NCI-H1092 (cell line): ENCODE results near the gene CENPU.
"Not testable (repeated sequence)": the region's sequence is repeated elsewhere in the genome, so short reads cannot be mapped to it uniquely, and the experiment has no call there.

Experiments
- DNase-seq: peaks from one replicate; lab custom pipeline; 2025; lab: John Stamatoyannopoulos, UW

The CENPU gene

DNA sequence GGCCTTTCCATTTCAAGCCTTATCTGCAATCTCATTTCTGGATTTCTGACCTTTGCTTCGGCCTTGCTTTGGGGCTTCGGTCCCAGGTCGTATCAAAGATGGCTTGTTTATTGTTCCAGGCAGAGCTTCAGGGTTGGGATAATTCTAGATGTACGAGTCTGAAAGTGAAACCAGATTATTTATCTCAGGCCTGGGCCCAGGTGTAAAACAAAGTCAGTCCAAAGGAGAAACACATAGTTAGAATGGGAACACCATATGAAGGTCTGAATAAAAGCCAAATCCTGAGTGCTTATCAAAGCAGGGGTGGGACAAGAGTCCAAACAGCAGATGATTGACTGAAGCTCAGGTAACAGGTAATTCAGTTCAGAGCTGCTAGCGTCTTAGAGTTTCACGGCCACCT is 67.2 kb downstream of the CENPU start:
- no peak for DNase-seq

DNA sequence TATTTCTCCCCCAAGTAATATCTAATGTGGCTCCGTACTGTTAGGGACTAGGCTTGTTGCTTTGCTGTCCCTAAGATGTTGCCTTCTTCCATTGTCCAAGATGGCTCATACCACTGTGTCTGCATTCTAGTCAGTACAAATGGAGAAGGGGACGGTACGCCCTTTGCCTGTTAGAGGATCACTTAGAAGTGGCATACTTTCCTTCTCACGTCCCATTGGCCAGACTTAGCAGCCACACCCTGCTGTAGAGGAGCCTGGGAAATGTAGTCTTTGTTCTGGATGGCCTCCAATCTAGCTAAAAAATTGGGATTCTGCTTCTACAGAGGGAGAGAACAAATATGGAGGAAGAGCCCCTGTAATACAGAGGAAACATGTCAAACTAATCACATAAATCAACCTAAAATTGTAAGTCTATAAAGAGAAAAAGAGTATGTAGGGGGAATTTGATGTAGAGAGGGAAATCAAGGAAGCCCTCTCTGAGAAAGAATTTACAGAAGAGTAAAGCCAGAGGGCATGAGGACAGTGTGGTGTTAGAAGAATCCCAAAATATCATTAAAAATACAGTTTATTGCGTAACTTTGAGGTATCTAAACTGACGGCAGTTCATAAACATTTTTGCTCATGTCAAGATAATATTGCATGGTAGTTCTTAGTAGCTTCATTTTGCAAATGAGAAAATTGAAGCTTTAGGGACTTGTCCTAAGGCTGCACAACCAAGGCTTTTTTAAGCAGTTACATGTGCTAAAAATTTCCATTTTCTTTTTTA is 69.3 kb downstream of the CENPU start:
- no peak for DNase-seq

DNA sequence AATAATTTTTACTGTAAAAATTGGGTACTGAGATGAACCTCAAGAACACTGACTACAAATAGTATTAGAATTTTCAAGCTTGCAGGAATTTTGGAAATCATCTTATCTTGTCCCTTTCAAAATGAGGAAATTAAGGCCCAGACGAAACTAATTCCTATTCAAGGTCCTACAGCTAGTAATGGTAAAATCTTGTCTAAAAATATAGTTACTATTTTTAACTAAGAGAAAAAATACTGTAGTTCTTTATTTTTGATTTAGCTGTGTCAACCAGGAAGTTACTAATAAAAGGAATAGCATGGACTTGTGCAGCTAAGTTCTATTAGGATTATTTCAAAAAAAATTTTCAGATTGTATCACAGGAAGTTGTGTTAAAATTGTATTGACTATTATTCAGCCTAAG is 71.7 kb downstream of the CENPU start:
- DNase-seq = no peak

DNA sequence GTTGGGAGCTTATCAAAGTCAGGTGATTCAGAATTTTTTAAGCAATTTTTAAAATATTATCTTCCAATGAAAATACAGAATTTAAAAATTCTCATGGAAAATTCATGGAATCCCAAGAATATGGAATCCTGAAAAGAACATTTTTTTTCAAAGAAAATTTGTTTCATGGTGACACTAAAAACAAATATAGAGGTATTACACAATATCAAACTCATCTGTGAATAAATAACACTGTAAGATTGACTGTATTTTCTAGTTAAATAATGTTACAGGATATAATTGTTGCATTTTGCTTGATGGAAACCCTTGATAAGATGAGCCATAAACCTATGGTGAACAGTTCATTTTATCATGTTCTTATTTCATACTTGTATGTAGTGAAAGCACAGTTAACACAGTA is 72.9 kb downstream of the CENPU start:
- no peak for DNase-seq

DNA sequence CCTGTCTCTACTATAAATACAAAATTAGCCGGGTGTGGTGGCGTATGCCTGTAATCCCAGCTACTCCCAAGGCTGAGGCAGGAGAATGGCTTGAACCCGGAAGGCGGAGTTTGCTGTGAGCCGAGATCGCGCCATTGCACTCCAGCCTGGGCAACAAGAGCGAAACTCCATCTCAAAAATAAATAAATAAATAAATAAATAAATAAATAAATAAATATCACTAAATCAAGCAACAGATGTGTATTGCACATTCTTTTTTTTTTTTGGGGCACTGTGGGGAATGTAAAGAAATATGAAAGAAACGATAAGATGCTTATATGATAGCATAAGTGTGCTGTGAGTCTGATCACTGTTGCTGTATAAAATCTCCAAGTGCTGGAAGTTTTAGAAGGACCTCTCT is 76.1 kb downstream of the CENPU start:
- DNase-seq = not testable (repeated sequence)

DNA sequence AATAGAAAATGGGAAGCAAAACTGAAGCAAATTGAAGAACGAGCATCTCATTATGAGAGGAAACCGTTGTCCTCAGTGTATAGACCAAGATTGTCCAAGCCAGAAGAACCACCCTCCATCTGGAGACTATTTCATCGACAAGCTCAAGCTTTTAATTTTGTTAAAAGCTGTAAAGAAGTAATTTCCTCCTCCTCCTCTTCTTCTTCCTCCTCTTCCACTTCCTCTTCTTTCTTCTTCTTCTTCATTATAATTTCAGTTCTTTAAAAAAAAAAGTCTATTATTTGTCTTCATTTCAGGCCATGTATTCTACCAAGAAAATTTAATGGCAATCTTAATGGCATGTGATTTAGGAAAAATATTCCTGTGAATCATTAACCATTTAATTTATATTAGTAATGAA is 76.8 kb downstream of the CENPU start:
- no peak for DNase-seq

DNA sequence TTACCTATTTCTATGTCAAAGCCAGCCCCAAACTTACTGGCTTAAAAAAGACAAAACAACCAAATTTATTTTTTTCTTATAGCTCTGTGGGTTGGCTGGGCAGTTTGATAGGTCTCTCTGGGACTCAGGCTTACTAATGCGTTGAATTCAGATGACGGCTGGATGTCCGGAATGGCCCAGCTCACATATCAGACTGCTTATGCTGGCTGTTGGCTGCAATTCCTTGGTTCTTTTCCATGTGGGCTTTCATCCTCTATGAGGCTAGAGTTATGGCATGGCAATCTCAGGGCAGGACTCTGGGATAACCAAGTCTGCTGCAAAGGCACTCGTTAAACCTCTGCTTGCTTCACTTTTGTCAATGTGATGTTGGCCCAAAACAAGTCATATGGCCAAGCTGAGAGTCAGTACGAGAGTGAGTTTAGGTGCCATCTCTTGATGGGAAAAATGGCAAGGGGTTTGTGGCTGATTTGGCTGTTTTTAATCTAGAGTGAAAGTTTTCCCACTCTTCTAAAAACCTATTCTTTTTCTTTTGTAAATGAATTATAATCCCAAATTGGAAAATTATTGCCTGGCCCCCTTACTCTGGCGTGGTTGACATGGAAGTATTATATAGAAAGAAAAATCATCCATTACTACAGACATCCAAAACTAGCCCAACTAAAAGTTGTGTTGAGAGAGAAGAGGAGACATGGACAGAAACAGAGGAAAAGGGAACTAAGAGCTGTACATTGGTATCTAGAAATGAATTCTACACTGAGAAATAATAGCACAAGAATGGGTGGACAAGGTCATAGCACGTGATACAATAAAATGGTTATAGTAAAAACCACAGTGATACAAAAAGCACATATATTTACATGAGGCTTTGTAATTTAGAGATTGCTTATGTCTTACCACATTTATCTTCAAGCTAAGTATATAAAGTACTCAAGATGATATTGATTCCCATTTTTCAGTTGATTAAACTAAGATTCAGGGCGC is 77.7 kb downstream of the CENPU start:
- no peak for DNase-seq

DNA sequence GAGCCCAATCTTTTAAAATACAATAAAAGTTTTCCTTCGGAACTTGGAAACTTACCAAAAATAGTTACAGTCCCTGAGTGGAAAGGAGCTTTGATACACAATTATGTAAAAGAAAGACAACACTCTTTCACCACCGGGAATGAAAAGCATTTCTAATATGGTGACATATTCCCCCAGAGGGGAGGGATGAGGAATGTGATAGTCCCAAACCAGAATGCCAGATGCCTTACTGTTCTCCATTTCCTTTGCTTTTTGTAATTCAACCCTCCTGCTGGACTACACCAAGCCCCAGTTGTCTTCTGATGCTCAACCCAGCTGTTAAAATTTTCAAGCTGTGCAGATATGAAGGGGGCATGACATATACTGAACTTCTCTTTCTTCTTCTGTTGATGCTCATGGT is 80.2 kb downstream of the CENPU start:
- no peak for DNase-seq

DNA sequence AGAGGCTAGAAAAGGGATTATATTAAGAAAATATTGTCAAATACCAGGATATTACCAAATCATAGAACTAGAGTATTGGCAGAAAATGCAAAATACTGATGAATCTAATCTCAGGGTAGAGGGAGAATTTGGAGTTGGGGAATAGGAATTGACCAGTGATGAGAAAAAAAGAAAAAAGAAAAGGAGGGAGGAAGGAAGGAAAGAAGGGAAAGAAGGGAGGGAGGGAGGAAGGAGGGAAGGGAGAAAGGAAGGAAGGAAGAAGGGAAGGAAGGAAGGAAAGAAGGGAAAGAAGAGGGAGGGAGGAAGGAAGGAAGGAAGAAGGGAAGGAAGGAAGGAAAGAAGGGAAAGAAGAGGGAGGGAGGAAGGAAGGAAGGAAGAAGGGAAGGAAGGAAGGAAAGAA is 81.2 kb downstream of the CENPU start:
- DNase-seq = not testable (repeated sequence)

DNA sequence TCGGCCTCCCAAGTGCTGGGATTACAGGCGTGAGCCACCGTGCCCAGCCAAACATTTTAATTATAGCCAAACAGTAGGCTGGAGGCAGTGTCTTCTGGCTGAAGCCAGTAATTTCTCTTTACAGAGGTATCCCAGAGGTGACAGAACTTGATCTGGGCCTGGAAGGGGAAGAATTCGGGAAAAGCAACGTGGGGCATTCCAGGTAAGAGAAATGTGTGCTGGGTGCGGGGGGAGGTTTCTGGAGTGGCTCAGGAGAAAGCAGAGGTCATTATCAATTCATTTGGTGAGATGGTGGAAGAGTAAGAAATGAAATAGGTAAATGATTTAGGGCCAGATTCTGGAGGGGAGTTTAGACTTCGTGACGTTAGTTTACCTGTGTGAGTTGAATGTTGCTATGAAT is 82.0 kb downstream of the CENPU start:
- no peak for DNase-seq

DNA sequence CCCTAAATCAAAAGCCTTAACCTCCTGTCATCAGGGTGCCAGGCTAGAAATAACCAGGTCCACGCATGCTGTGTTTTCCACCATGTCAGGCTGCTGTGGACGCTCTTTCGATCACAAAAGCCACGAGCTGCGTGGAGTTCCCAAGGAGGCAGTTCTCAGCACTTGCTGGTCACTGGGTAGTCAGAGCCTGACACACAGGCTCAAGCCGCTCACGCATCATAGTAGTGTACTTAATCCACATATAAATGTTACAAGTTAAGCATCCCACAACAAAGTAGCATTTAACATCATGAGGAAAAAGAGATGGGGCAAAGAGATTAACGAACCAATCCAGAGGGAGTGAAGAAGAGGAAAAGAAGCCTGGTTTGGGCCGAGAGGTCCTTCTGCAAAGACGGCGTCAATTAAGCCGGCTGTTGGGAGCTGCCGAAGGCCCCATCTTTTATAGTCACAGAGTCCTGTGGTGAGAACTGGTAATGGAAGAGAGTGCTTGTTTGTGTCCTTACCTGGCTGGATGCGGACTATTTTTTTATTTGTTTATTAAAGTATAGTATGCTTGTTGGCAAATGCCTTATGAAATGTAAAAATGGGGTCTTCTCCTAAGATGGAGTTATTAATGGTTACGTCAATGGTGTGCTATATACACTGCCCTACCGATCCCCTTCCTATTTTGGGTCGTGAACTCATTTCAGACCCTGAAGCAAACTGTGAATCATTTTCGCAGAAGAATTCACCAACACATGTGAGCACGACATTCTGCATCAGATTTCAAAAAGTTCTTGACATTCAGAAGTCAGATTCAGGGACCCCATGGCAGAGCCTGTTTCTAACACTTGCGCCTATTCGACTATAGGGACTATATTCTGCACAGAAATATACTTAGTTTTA is 83.7 kb downstream of the CENPU start:
- peak; percentile 45 for DNase-seq

DNA sequence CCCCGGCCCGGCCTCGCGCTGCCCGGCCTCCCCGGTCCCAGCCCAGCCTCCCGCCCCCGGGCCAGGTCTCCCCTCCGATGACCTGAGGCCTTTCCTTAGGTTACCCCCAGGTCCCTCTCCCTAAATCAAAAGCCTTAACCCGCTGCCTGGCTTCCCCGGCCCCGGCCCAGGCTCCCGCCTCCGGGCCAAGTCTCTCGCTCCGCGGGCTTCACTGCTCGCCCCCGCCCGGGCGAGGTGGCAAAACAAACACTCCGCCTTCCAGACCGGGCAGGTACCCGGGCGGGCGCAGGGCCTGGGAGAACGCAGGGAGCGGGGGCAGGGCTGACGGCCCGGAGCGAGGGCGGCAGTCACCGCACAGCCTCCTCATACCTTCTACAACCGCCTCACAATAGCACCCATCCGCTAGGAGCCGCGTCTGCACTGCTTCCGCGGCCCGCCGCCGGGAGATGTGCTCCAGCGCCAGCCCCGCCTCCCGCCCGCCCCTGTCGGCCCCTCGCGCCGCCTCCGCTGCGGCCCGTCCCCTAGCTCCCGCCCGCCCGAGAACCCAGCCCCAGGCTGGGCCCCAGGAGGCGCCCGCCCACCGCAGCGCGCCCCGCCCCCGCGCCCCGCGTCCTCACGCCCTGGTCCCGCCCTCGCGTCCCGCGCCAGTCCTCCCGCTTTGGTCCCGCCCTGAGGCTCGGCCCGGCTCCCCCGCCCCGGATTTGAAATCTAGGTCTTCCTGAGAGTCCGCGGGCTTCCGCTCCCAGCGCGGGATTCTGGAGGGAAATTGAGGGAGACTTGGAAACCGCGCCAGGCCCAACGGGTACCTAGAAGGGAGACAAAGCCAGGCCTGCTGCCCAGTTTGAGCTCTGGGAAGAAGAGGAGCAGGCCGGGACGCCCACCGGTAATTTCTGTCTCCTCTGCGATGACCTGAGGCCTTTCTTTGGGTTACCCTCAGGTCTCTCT is 84.6 kb downstream of the CENPU start, which contains the start of the genes CASP3 and PRIMPOL:
Gene CASP3 (minus strand): TSS at position 422 of the 945 bp plus-strand sequence. CDS start 10,994 bp downstream, outside the sequence.
Gene PRIMPOL (plus strand): TSS at position 713 of the 945 bp plus-strand sequence. CDS start 7,403 bp downstream, outside the sequence.
- peak; percentile 94 for DNase-seq

DNA sequence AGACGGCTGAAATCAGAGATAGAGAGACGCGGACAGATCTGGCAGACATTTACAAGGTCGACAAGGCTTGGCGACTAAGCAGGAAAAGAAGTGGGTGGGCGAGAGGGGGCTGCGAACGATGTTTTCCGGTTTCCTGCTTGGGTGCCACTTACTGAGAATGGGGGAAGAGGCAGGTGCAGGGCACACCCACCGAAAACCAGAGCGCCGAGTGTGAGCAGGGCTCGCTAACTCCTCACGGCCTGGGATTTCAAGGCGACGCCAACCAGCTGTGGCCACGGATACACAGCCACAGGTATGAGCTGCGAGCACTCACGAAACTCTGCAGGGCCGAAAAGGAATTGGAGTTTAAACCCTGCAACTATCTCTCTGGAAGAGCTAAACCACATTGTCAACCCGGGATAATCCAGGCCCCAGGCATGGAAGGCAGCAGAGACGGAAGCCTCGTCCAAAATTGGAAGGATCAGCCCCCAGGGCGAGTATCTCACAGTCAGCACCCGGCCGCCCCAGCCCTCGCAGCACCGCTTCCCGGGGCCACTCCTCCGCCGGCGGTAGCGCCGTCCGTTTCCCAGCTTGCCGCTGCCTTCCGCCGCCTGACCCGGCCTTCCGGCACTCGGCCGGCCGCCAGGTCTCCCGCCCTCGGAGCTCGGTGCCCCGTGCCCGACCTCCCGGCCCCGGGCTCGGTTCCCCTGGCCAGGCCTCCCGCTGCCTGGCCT is 85.4 kb downstream of the CENPU start:
- peak; percentile 13 for DNase-seq

DNA sequence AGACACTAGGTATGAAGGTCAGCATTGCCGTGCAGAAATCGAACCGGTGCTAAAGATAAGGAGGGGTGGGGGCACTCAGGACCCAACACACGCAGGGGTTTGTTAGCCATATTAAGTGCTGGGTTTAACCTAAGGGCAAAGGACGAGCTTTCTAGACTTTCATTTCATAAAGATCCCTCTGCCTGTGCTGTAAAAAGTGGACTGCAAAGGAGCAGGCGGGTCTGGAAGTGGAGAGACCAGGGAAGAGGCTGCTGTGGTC is 85.9 kb downstream of the CENPU start:
- DNase-seq = no peak

DNA sequence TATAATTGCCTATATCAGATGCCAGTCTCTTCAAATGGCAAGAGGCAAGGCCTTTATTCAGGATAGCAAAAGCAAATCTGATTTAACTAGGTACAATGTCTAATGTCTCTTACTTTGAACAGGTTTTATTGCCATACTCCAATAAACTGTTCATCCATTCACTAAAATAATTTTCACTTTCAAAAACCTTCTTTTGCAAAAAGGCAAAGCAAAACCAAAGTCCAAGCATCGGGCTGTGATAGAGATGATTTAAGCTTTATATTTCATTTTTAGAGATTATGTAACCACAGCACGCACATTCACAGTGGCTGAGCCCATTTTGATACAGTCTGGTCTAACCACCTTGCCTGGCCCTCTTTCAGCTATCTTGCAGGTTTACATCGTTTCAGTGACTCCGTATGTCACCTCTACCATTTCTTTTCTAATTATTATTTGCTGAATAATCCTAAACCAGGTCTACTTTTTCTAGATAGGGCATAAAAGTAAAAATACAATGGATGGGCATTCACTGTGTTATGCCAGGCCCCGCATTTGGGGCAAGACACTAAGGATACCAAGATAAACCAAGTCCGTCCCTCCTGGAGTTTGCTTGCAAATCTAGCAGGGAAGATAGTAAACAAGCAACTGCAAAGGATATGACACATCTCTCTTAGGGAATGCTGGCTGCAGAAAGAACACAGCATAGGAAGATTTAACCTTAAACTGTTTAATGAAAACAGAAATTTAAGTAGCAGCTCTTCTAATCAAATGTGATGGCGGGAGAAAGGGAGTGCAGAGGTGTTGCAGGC is 86.4 kb downstream of the CENPU start:
- no peak for DNase-seq

DNA sequence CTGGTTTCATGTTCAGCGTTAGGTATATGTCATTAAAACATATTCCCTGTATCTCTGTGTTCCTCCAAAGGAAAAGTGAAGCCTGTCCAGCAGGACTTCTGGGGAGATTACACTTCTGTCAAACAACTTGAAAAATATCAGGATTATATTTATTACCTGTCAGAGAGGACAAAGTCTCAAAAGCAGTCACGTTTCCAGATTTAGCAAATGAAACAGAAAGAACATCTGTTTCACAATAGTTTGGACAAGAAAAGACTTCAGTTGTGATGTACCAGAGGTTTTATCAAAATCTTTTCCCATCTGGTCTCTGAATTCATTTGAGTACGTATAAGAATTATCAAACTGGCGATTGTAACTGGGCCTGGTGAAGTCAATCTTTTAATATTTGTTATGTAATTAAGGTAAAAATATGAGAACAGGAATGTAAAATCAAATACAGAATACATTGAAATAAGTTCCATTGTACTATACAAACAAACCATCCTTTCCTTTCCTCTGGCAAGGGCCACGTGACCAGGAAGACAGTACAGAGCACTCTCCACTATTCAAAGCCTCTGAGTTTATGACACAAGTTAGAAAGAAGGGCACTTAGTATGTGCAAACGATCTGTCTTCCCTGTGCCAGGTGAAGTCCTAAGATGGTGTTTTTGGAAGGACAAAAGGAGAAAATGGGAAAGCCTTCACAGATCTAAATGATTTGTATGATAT is 87.8 kb downstream of the CENPU start:
- DNase-seq = no peak

DNA sequence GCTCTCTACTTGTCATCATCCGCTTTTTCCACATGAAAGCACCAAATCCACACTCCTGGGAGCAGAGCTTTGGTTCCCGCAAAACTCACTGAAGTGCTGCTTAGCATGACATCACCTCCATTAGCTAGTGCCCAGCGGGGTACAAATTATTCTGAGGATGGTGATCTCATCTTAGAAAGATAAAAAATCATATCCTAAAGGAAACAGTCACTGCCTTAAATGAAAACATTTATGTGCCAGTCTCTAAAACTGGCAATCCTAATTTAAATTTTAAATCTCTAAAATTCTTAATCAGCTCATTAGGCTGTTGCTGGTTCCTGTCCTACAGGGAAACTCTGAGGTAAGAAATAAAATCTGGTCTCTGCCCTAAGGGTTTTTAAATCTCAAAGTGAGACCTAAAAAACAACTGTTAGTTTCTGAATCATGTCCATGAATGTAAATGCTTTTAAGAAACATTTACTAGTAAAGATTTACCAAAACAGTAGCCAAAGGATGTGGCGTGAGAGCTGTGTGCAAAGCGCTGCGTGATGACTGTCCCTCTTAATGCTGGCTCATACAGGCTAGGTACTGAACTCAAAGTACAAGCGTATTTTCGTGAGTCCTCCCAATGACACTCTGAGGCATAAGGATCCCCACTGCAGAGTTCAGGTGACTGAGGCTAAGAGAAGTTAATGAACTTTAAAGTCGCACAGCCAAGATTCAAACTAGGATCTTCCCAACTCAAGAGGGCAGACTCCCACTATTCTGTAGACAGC is 89.2 kb downstream of the CENPU start:
- no peak for DNase-seq
